HS-5 (cell line): ENCODE data around the gene SLC34A1.
"Not testable (repeated sequence)": the region's sequence is repeated elsewhere in the genome, so short reads cannot be mapped to it uniquely, and the experiment has no call there.

Experiments
- DNase-seq: peaks from one replicate; pipeline ENCODE4 v3.0.0-alpha.2; 2012; ENCODE audit warnings: low read depth

Gene SLC34A1

DNA sequence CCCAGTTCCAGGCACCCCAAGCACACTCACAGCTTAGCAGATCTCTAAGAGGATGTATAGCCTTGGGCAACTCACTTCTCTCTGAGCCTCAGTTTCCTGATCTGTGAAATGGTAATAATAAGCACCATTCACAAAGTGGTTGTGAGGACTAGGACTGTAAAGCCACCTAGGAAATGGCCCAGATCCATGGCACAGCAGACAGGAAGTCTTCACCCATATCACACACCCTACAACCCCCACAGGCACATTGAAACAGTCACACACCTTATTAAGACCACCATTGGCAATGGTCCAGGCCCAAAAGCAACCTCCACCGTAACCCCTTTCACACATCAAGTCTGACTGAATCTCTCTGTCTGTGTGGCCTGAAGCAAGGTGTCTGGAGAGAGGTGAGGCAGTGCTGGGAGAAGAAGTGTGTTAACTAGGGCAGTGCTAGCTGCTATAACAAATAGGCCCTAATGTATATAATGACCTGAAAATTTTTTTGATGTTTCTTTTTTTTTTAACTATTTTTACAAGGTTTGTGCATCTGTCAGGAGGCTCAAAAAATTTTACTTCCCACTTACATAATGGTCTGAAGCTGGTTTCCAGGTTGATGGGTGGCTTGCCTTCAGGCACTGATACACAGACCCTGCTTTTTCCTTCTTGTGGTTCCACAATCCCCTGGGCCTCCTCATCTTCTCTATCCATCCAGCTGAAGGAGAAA, 28.9 kb upstream of the SLC34A1 start:
- DNase-seq, result no peak

DNA sequence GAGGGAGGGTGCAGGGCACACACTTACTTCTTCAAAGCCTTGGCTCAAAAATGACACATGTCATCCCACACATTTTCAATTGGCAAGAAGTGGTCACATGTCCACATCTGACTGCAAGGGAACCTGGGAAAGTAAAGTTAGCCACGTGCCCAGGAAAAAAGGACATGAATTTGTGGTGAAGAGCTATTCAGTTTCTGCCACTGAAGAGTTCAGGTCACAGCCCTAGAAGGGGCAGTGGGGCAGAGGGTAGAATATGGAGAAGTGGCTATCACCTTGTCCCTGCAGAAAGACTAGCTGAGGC, 28.4 kb upstream of the SLC34A1 start:
- no peak for DNase-seq

- no peak for DNase-seq
Observed at GRCh38 chr5:177356746-177357145, 27.5 kb upstream of the SLC34A1 start.

GRCh38 chr5:177357146-177357458, 27.1 kb upstream of the SLC34A1 start:
- DNase-seq, result no peak

DNA sequence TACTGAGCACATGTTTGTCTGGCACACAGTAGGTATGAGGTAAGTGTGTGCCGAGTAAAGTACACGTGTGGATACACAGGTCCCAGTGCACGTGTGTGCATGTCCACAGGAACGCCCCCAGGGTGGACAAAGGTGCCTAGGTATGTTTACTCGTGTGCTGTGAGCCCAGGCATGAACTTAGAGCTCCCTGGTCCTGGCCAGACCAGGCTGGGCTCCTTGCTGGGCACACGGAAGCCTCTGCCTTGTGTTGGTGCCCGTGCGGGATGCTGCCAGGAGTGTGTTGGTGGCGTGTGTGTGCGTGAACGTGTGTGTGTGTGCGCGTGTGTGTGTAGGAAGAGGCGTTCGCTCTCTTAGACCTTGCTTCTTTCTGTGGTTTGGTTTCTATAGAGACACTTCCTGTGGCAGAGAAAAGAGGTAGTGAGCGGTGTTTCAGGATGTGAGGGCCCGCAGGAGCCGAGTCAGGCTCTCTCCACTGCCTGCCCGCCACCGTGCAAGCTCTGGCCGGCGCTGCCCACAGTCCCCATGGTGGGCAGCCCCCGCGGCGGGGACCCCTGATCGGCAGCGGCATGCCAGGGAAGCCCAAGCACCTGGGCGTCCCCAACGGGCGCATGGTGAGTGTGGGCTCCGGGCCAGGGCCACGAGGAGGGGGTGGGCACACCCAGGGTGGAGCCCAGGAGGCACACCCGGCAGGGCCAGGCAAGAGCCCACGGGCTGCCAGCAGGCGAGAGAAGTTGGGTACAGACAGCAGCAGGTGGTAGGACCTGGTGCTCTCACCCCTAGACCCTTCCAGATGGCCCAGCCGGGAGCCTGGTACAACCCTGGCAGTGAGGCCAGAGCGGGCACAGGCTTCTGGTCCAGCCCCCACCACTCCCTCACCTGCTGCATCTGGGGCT, 26.5 kb upstream of the SLC34A1 start, which contains the start of gene RGS14:
Gene RGS14, plus strand, starts transcription at position 466 of the 893 bp plus-strand sequence. Its CDS starts 101 bp downstream, at position 567.
- no peak for DNase-seq

- no peak for DNase-seq
Observed at GRCh38 chr5:177358370-177358819, 25.8 kb upstream of the SLC34A1 start.

DNA sequence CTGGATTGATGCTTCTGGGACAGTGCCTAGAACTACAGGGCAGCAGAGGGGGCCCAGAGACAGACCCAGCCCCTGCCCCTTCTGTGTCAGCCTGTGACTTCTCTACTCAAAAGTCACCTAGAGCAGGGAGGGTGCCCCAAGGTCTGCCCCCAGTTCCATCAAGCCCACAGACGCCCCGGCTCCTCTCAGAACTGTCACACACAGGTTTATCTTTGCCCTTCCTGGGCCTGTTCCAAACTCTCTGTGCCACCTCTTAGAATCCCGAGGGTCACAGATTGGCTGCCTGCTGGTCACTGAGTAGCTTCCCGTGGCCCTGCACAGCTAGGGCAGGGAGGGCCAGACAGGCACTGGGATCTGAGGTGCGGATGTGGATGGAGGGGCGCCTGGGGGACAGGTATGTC, 24.8 kb upstream of the SLC34A1 start:
- DNase-seq, result no peak

GRCh38 chr5:177359860-177360259, 24.4 kb upstream of the SLC34A1 start:
- DNase-seq, result no peak

GRCh38 chr5:177360740-177361139, 23.5 kb upstream of the SLC34A1 start:
- DNase-seq, result not testable (repeated sequence)

GRCh38 chr5:177361418-177362291, 22.6 kb upstream of the SLC34A1 start:
- no peak for DNase-seq

DNA sequence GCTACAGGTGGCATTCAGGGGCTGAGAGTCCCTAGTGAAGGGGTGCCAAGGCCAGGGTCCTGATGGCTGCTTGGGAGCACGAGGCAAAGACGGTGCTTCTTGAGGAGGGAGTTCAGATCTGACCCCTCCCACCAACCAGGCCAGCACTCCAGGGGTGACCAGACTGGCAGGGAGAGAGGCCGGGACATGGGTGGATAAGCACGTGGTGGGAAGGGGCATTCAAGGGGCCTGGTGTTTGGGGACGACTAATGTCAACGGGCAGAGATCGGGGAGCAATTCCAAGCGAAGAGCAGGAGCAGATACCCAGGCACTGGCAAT, 22.0 kb upstream of the SLC34A1 start:
- no peak for DNase-seq

DNA sequence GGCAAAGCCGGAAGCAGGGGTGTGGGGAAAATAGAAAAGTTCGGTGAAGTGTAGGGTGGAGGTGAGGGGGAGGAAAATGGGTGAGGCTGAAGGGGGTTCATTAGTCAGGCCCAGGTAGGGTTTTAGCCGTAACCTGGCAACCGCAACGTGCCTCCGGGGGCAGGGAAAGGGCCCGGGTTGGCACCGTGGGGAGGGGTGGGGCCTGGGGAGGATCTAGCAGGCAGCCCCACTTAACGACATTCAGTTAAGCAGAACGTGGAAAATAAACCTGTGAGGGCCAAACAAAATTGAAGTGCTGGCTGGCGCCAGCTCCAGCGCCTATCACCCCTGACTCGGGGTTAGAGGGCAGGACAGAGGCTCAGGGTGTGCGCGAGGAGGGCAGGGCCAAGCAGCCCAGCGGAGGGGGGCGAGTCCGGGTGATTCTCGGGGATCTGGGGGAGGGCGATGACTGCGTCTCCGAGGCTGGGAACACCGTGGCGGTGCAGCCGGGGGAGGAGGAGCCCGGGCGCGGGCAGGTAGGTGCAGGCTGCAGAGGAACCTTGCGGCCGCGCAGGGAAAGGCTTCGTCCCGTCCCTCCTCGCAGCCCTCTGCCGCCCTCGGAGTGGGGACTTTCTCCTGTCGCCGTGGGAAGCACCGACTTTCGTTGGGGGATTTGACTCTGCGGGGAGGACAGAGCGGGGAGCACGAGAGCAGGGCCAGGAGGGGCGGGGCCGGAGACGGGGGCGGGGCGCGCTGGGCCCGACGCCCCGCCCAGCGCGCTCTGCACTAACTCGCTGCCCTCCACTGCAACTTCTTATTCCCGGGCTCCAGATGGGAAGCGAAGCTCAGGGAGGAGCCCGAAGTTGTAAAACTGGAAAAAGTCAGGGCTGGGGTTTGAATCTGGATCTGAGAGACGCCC, 21.4 kb upstream of the SLC34A1 start:
- no peak for DNase-seq

- no peak for DNase-seq
Observed at GRCh38 chr5:177363565-177363964, 20.7 kb upstream of the SLC34A1 start.

- no peak for DNase-seq
Observed at GRCh38 chr5:177364159-177364962, 19.9 kb upstream of the SLC34A1 start.

GRCh38 chr5:177365845-177366527, 18.2 kb upstream of the SLC34A1 start:
- no peak for DNase-seq

- DNase-seq, result no peak
Observed at GRCh38 chr5:177366528-177367322, 17.5 kb upstream of the SLC34A1 start.

- DNase-seq, result no peak
Observed at GRCh38 chr5:177367323-177367848, 16.8 kb upstream of the SLC34A1 start.

DNA sequence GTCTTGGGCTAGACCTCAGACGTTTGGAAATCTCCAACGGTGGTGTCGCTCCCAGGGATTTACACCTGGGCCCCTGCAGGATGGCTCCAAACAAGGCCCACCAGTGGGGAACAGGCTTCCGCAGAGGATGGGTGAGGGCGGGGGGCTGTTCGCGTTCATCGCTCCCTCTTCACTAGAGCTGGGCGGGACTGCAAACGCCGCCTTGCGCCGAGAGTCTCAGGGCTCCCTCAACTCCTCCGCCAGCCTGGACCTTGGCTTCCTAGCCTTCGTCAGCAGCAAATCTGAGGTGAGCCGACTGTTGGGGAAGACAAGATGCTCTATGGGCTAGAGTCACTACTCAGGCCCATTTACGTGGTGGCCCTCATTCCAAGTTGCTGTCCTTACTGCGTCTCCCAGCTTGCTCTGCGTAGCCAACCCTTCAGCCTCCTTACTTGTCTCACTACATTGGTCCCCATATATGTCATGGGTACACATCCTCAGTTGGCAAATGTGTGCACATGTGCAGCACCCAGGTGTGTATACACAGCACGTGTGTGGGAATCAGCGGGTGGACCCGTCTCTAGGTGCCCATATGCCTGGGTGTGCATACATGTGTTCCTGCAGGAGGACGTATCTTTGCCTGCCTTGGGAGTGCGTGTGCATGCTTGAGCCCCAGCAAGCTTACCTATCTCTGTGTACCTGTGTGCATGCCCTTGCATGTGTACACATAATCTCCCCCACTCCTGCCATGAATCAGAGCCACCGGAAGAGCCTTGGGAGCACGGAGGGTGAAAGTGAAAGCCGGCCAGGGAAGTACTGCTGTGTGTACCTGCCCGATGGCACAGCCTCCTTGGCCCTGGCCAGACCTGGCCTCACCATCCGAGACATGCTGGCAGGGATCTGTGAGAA, 16.0 kb upstream of the SLC34A1 start:
- DNase-seq, result no peak
